ENCODE results near the gene ANKRD17.
A peak's percentile ranks its signal among the peaks of the same experiment; 100 is the strongest.

ANKRD17 gene

GRCh38 chr4:73193659-73194058 lies 64.9 kb downstream of the ANKRD17 start:
- no peak for DNase-seq (ENCODE audit: low spot score)

- DNase-seq (ENCODE audit: low spot score): peak; percentile 50
These were observed 65.4 kb downstream of the ANKRD17 start for GRCh38 chr4:73193155-73193554.

GRCh38 chr4:73189274-73189810 lies 69.3 kb downstream of the ANKRD17 start:
- DNase-seq (ENCODE audit: low spot score): no peak

- DNase-seq (ENCODE audit: low spot score): no peak
These were observed 71.3 kb downstream of the ANKRD17 start for GRCh38 chr4:73187325-73187724.

GRCh38 chr4:73185903-73186302 lies 72.7 kb downstream of the ANKRD17 start:
- no peak for DNase-seq (ENCODE audit: low spot score)

- DNase-seq (ENCODE audit: low spot score): peak; percentile 64
These were observed 77.4 kb downstream of the ANKRD17 start for GRCh38 chr4:73181231-73181630.

GRCh38 chr4:73178389-73178788 lies 80.2 kb downstream of the ANKRD17 start:
- no peak for DNase-seq (ENCODE audit: low spot score)

GRCh38 chr4:73172161-73172560 lies 86.4 kb downstream of the ANKRD17 start:
- DNase-seq (ENCODE audit: low spot score): no peak

GRCh38 chr4:73170518-73171198 lies 87.9 kb downstream of the ANKRD17 start:
- DNase-seq (ENCODE audit: low spot score): no peak

GRCh38 chr4:73166212-73166611 lies 92.4 kb downstream of the ANKRD17 start:
- no peak for DNase-seq (ENCODE audit: low spot score)

- DNase-seq (ENCODE audit: low spot score): no peak
These were observed 96.9 kb downstream of the ANKRD17 start for GRCh38 chr4:73161527-73162185.

- no peak for DNase-seq (ENCODE audit: low spot score)
These were observed 102.2 kb downstream of the ANKRD17 start for GRCh38 chr4:73156394-73156793.

- DNase-seq (ENCODE audit: low spot score): no peak
These were observed 105.7 kb downstream of the ANKRD17 start for GRCh38 chr4:73152893-73153292.

GRCh38 chr4:73142995-73143547 lies 115.5 kb downstream of the ANKRD17 start:
- no peak for DNase-seq (ENCODE audit: low spot score)

GRCh38 chr4:73139991-73140390 lies 118.6 kb downstream of the ANKRD17 start:
- no peak for DNase-seq (ENCODE audit: low spot score)

- DNase-seq (ENCODE audit: low spot score): no peak
These were observed 119.4 kb downstream of the ANKRD17 start for GRCh38 chr4:73139245-73139644.

GRCh38 chr4:73137121-73137520 lies 121.5 kb downstream of the ANKRD17 start:
- DNase-seq (ENCODE audit: low spot score): no peak

GRCh38 chr4:73133784-73134183 lies 124.8 kb downstream of the ANKRD17 start:
- no peak for DNase-seq (ENCODE audit: low spot score)

GRCh38 chr4:73131281-73131680 lies 127.3 kb downstream of the ANKRD17 start:
- no peak for DNase-seq (ENCODE audit: low spot score)

GRCh38 chr4:73129319-73129718 lies 129.3 kb downstream of the ANKRD17 start:
- DNase-seq (ENCODE audit: low spot score): no peak

GRCh38 chr4:73127839-73128453 lies 130.7 kb downstream of the ANKRD17 start:
- peak; percentile 50 for DNase-seq (ENCODE audit: low spot score)

GRCh38 chr4:73109493-73109892 lies 149.1 kb downstream of the ANKRD17 start:
- DNase-seq (ENCODE audit: low spot score): no peak

- no peak for DNase-seq (ENCODE audit: low spot score)
These were observed 153.9 kb downstream of the ANKRD17 start for GRCh38 chr4:73104695-73105094.
